ENCODE measurements around the gene EMILIN3.

- TF ChIP-seq CTCF (IDR thresholded peaks at IDR 0.05; ENCODE audit: insufficient read depth, low read length) (no peak), POLR2AphosphoS5 (IDR thresholded peaks at IDR 0.05; ENCODE audit: low read depth) (no peak), GABPA (IDR thresholded peaks at IDR 0.05; ENCODE audit: low read depth) (no peak), REST (IDR thresholded peaks at IDR 0.05; ENCODE audit: insufficient replicate concordance, low read depth) (no peak)
Observed at GRCh38 chr20:41394081-41394480, 27.5 kb upstream of the EMILIN3 start.
